HepG2 (cell line): ENCODE data around the gene ERMARD. TPM values are rescaled to one million over a fixed set of nuclear protein-coding genes. Genes with fewer than 3 reads are reported as not detected.

Experiments
- AGO2 ChIP-seq: fragments of 200-400 bp; formaldehyde crosslinking; optimal IDR thresholded peaks from 2 replicates; pipeline ENCODE3; 2017; ENCODE audit warnings: mild to moderate bottlenecking, low read depth, low read length, moderate library complexity
- HNF4G ChIP-seq, 2 experiments: sonication (generic) in 1 of 2; formaldehyde crosslinking in 1 of 2; IDR thresholded peaks; 2 replicates each; pipeline versions ENCODE4 v1.4.0 to v1.6.1; 2011 to 2020; ENCODE audit warnings: borderline replicate concordance in 2 of 2, low read depth in 2 of 2, mild to moderate bottlenecking in 2 of 2, low read length in 1 of 2, missing genetic modification reagents in 1 of 2, moderate library complexity in 1 of 2
- IRF2 ChIP-seq: IDR thresholded peaks from 2 replicates; pipeline ENCODE4 v1.6.1; 2018; ENCODE audit warnings: missing genetic modification reagents, missing compliant biosample characterization
- PCBP2 ChIP-seq: fragments of 200-400 bp; formaldehyde crosslinking; optimal IDR thresholded peaks from 2 replicates; pipeline ENCODE3; 2018; ENCODE audit warnings: low read length, low read depth; ENCODE audit not compliant: poor library complexity, severe bottlenecking
- RNF2 ChIP-seq: fragments of 450-650 bp; conservative IDR thresholded peaks from 2 replicates; pipeline ENCODE4 v1.6.1; 2016; ENCODE audit warnings: low read depth
- SSRP1 ChIP-seq: IDR thresholded peaks from 2 replicates; pipeline ENCODE4 v1.6.1; 2016; ENCODE audit warnings: control low read depth
- SUZ12 ChIP-seq: fragments of 150-350 bp; IDR thresholded peaks from 2 replicates; pipeline ENCODE4 v1.6.1; 2014; ENCODE audit warnings: low read depth, low read length
- TAF1 ChIP-seq: sonication (generic); formaldehyde crosslinking; IDR thresholded peaks from 2 replicates; pipeline ENCODE4 v1.4.0; 2020; ENCODE audit warnings: missing genetic modification reagents
- TP53 ChIP-seq: sonication (generic); formaldehyde crosslinking; conservative IDR thresholded peaks from 2 replicates; pipeline ENCODE4 v1.4.0; 2020; ENCODE audit warnings: missing genetic modification reagents
- ZC3H13 ChIP-seq: sonication (generic); formaldehyde crosslinking; IDR thresholded peaks from 2 replicates; pipeline ENCODE4 v1.8.1; 2023; ENCODE audit warnings: mild to moderate bottlenecking, missing genetic modification reagents, moderate library complexity
- ZFP62 ChIP-seq: sonication (generic); formaldehyde crosslinking; IDR thresholded peaks from 2 replicates; pipeline ENCODE4 v1.4.0; 2020; ENCODE audit warnings: missing genetic modification reagents
- ZNF577 ChIP-seq: sonication (generic); formaldehyde crosslinking; IDR thresholded peaks from 2 replicates; pipeline ENCODE4 v1.4.0; 2020; ENCODE audit warnings: mild to moderate bottlenecking, low read depth, missing genetic modification reagents, borderline replicate concordance
- ZNF724P ChIP-seq: sonication (generic); formaldehyde crosslinking; IDR thresholded peaks from 2 replicates; pipeline ENCODE4 v1.8.0; 2022; ENCODE audit warnings: missing genetic modification reagents, borderline replicate concordance
- polyA plus RNA-seq, 8 experiments: library from polyadenylated mRNA; depleted of rRNA in 3 of 8; stranded (reverse) in 7 of 8; unstranded in 1 of 8; fragments of >200 nt; fragmentation: Illumina TruSeq in 4 of 8; extraction: Trizol in 4 of 8; gene quantifications; 2 replicates each; pipeline versions ENCODE4 v1.2.1 to v1.2.3, GENCODE V29; 2011 to 2016; ENCODE audit warnings: low read depth in 4 of 8, missing spikeins in 1 of 8, mixed read lengths in 1 of 8; ENCODE audit not compliant: insufficient read depth in 1 of 8
- total RNA-seq, 5 experiments: library from RNA; depleted of rRNA; stranded (reverse); fragments of >200 nt; fragmentation: Illumina TruSeq; extraction: Trizol; gene quantifications; 2 replicates each; pipeline ENCODE4 v1.2.3, GENCODE V29; 2016; ENCODE audit warnings: low read depth in 1 of 5
- TF ChIP-seq, protein P1 (sequence below): sonication (generic); formaldehyde crosslinking; IDR thresholded peaks from 2 replicates; pipeline ENCODE4 v1.9.0; 2021; ENCODE audit warnings: missing genetic modification reagents, borderline replicate concordance
- TF ChIP-seq, protein P2 (sequence below): sonication (generic); formaldehyde crosslinking; IDR thresholded peaks from 2 replicates; pipeline ENCODE4 v1.4.0; 2020; ENCODE audit warnings: mild to moderate bottlenecking, missing genetic modification reagents
- TF ChIP-seq, protein P3 (sequence below): IDR thresholded peaks from 2 replicates; pipeline ENCODE4 v1.6.1; 2016; ENCODE audit warnings: mild to moderate bottlenecking, missing biosample characterization, missing genetic modification reagents
- TF ChIP-seq, protein P4 (sequence below): IDR thresholded peaks from 2 replicates; pipeline ENCODE4 v1.6.1; 2016
- TF ChIP-seq, protein P5 (sequence below): IDR thresholded peaks from 2 replicates; pipeline ENCODE4 v1.6.1; 2016; ENCODE audit warnings: low read depth, control low read depth
- TF ChIP-seq, protein P6 (sequence below): sonication (generic); formaldehyde crosslinking; IDR thresholded peaks from 2 replicates; pipeline ENCODE4 v1.4.0; 2020; ENCODE audit warnings: missing genetic modification reagents

ERMARD gene
- total and polyA plus RNA-seq, 2 of the 13 experiments (the other 11 are each of a cell fraction or from before 2014, with no cell fraction given), result 8.8 to 10.7 TPM

DNA sequence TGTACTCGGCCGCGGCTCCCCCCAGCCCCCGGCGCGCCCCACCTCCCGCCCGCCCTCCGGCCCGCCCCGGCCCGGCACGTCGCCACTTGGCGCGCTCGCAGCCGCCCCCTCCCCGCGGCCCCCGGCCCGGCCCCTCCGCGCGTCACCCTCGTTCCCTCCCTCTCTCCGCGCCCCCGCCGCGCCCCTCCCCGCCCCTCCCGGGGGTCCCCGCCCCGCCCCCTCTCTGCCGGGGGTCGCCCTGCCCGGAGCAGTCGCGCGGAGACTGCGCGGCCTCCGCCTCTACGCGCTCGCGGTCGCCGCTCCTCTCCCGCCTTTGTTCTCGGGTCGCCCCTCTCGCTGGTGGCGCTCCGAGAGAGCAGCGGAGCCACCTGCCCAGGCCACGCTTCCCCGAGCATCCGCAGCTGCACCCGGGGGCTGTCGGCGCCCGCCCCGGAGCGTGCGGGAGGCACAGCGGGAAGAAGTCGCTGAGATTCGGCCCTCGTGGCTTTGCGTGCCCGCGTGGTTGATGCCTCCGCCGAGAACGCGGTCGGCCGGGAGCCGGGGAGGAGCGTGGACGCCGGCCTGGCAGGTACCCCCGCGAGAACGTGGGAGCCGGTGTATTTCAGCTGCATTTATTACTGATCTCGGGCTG lies 26.8 kb upstream of the ERMARD start, which contains the start of gene PHF10 (continued):
- TF ChIP-seq AGO2, result peak; percentile 98
- TF ChIP-seq, protein P1, sequence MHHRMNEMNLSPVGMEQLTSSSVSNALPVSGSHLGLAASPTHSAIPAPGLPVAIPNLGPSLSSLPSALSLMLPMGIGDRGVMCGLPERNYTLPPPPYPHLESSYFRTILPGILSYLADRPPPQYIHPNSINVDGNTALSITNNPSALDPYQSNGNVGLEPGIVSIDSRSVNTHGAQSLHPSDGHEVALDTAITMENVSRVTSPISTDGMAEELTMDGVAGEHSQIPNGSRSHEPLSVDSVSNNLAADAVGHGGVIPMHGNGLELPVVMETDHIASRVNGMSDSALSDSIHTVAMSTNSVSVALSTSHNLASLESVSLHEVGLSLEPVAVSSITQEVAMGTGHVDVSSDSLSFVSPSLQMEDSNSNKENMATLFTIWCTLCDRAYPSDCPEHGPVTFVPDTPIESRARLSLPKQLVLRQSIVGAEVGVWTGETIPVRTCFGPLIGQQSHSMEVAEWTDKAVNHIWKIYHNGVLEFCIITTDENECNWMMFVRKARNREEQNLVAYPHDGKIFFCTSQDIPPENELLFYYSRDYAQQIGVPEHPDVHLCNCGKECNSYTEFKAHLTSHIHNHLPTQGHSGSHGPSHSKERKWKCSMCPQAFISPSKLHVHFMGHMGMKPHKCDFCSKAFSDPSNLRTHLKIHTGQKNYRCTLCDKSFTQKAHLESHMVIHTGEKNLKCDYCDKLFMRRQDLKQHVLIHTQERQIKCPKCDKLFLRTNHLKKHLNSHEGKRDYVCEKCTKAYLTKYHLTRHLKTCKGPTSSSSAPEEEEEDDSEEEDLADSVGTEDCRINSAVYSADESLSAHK (CRISPR knock-in tag), result peak; percentile 81; the same call in 1 of the 2 replicates
- peak; percentile 82 for TF ChIP-seq ZNF724P
- no peak for TF ChIP-seq IRF2 (CRISPR knock-in tag)
- 0 out of 2 replicates have a peak, but pooled peaks have one; percentile 36 for TF ChIP-seq TP53 (CRISPR knock-in tag)
- TF ChIP-seq ZNF577 (CRISPR knock-in tag), result no peak
- TF ChIP-seq, protein P2, sequence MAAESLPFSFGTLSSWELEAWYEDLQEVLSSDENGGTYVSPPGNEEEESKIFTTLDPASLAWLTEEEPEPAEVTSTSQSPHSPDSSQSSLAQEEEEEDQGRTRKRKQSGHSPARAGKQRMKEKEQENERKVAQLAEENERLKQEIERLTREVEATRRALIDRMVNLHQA (CRISPR knock-in tag), result no peak
- no peak; the same call in 1 of the 2 replicates for TF ChIP-seq RNF2
- TF ChIP-seq, protein P3, sequence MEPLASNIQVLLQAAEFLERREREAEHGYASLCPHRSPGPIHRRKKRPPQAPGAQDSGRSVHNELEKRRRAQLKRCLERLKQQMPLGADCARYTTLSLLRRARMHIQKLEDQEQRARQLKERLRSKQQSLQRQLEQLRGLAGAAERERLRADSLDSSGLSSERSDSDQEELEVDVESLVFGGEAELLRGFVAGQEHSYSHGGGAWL (CRISPR knock-in tag), result peak; percentile 86
- TF ChIP-seq, protein P4, sequence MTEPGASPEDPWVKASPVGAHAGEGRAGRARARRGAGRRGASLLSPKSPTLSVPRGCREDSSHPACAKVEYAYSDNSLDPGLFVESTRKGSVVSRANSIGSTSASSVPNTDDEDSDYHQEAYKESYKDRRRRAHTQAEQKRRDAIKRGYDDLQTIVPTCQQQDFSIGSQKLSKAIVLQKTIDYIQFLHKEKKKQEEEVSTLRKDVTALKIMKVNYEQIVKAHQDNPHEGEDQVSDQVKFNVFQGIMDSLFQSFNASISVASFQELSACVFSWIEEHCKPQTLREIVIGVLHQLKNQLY (CRISPR knock-in tag), result peak; percentile 10; the same call in 1 of the 2 replicates
- TF ChIP-seq TAF1, result peak; percentile 90
- peak; percentile 97 for TF ChIP-seq ZC3H13
- TF ChIP-seq, protein P5, sequence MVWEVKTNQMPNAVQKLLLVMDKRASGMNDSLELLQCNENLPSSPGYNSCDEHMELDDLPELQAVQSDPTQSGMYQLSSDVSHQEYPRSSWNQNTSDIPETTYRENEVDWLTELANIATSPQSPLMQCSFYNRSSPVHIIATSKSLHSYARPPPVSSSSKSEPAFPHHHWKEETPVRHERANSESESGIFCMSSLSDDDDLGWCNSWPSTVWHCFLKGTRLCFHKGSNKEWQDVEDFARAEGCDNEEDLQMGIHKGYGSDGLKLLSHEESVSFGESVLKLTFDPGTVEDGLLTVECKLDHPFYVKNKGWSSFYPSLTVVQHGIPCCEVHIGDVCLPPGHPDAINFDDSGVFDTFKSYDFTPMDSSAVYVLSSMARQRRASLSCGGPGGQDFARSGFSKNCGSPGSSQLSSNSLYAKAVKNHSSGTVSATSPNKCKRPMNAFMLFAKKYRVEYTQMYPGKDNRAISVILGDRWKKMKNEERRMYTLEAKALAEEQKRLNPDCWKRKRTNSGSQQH, result no peak
- TF ChIP-seq, protein P6, sequence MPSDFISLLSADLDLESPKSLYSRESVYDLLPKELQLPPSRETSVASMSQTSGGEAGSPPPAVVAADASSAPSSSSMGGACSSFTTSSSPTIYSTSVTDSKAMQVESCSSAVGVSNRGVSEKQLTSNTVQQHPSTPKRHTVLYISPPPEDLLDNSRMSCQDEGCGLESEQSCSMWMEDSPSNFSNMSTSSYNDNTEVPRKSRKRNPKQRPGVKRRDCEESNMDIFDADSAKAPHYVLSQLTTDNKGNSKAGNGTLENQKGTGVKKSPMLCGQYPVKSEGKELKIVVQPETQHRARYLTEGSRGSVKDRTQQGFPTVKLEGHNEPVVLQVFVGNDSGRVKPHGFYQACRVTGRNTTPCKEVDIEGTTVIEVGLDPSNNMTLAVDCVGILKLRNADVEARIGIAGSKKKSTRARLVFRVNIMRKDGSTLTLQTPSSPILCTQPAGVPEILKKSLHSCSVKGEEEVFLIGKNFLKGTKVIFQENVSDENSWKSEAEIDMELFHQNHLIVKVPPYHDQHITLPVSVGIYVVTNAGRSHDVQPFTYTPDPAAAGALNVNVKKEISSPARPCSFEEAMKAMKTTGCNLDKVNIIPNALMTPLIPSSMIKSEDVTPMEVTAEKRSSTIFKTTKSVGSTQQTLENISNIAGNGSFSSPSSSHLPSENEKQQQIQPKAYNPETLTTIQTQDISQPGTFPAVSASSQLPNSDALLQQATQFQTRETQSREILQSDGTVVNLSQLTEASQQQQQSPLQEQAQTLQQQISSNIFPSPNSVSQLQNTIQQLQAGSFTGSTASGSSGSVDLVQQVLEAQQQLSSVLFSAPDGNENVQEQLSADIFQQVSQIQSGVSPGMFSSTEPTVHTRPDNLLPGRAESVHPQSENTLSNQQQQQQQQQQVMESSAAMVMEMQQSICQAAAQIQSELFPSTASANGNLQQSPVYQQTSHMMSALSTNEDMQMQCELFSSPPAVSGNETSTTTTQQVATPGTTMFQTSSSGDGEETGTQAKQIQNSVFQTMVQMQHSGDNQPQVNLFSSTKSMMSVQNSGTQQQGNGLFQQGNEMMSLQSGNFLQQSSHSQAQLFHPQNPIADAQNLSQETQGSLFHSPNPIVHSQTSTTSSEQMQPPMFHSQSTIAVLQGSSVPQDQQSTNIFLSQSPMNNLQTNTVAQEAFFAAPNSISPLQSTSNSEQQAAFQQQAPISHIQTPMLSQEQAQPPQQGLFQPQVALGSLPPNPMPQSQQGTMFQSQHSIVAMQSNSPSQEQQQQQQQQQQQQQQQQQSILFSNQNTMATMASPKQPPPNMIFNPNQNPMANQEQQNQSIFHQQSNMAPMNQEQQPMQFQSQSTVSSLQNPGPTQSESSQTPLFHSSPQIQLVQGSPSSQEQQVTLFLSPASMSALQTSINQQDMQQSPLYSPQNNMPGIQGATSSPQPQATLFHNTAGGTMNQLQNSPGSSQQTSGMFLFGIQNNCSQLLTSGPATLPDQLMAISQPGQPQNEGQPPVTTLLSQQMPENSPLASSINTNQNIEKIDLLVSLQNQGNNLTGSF (CRISPR knock-in tag), result peak; percentile 84; the same call in 1 of the 2 replicates
- no peak for TF ChIP-seq SSRP1 (CRISPR knock-in tag)
- no peak for TF ChIP-seq PCBP2
- no peak for TF ChIP-seq HNF4G (IDR thresholded peaks at IDR 0.05; ENCODE audit: borderline replicate concordance, low read depth, low read length)
- TF ChIP-seq HNF4G (CRISPR knock-in tag; IDR thresholded peaks at IDR 0.05; ENCODE audit: borderline replicate concordance, low read depth), result peak; percentile 28; the same call in 1 of the 2 replicates
- TF ChIP-seq SUZ12, result no peak
- TF ChIP-seq ZFP62, result no peak
